ENCODE measurements around the gene DENND2A.
"Not testable (repeated sequence)": the region's sequence is repeated elsewhere in the genome, so short reads cannot be mapped to it uniquely, and the experiment has no call there.

Gene DENND2A

DNA sequence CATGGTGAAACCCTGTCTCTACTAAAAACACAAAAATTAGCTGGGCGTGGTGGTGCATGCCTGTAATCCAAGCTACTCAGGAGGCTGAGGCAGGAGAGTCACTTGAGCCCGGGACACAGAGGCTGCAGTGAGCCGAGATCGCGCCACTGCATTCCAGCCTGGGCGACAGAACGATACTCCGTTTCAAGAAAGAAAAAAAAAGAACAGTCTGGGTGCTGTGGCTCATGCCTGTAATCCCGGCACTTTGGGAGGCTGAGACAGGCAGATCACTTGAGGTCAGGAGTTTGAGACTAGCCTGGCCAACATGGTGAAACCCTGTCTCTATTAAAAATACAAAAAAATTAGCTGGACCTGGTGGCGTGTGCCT, 15.4 kb downstream of the DENND2A start:
- not testable (repeated sequence) for H3K9me3 Mint-ChIP-seq; DNase-seq (ENCODE audit: low spot score); H3K36me3 Mint-ChIP-seq (ENCODE audit: low read depth); H3K27ac Mint-ChIP-seq; H3K4me1 Mint-ChIP-seq (ENCODE audit: low read depth); H3K4me3 Mint-ChIP-seq
- peaks cover 17% of the 10 kb centered on the region for H3K27me3 Mint-ChIP-seq (ENCODE audit: low read depth)

DNA sequence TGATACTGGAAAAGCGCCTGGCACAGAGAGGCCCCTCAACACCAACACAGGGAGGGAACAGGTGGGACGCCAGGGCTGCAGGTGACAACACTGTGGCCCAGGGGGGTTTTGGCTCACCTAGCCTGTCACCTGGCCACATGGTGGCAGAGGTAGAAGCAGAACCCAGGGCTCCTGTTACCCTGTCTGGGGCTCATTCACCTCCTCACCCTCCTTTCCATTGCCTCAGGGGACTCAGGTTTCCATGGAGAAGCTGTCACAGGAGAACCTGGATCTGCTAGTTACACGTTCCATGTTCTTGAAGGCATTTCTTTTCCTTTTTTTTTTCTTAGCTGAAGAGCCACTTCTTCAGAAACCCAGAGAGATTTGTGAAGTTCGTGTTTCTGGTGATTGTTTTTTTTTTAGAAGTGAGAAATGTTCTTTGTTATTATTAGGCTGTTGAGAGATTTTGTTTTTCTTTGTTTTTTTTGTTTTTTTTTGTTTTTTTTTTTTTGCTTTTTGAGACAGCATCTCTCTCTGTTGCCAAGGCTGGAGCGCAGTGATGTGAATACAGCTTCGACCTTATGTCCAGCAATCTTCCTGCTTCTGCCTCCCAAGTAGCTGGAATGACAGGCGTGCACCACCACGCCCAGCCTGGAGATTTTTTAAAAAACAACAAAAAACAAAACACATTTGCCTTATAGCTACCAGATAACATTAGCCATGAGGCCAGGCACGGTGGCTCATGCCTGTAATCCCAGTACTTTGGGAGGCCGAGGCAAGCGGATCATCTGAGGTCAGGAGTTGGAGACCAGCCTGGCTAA, 16.0 kb downstream of the DENND2A start:
- no peaks in the 10 kb centered on the region for H3K9me3 Mint-ChIP-seq
- no peaks in the 10 kb centered on the region for H3K36me3 Mint-ChIP-seq (ENCODE audit: low read depth)
- no peak for DNase-seq (ENCODE audit: low spot score)
- no peak overlapping the region for H3K4me3 Mint-ChIP-seq
- H3K27me3 Mint-ChIP-seq (ENCODE audit: low read depth) = peaks cover 17% of the 10 kb centered on the region
- no peaks in the 10 kb centered on the region for H3K4me1 Mint-ChIP-seq (ENCODE audit: low read depth)
- H3K27ac Mint-ChIP-seq = no peak overlapping the region

DNA sequence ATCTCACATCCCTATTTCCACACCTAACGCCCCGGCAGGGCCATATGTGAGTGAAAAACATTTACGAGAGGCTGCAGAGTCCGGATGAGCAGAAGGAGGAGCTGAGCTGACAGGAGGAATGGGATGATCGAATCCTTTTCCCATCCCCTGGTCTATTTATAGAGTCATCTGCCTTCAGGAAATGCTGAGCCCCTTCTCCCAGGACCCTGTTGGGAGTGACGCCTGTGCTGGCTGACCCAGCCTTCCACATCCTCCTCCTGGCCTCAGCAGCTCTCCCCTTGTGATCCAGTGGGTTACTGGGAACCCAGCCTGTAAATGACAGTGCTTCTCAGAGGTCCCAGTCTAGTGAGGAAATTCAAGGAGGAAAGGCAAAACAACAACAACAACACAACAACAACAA, 16.6 kb downstream of the DENND2A start:
- no peaks in the 10 kb centered on the region for H3K9me3 Mint-ChIP-seq
- no peak overlapping the region for H3K27ac Mint-ChIP-seq
- peaks cover 13% of the 10 kb centered on the region for H3K27me3 Mint-ChIP-seq (ENCODE audit: low read depth)
- H3K4me1 Mint-ChIP-seq (ENCODE audit: low read depth) = no peaks in the 10 kb centered on the region
- no peak for DNase-seq (ENCODE audit: low spot score)
- H3K36me3 Mint-ChIP-seq (ENCODE audit: low read depth) = no peaks in the 10 kb centered on the region
- no peak overlapping the region for H3K4me3 Mint-ChIP-seq

DNA sequence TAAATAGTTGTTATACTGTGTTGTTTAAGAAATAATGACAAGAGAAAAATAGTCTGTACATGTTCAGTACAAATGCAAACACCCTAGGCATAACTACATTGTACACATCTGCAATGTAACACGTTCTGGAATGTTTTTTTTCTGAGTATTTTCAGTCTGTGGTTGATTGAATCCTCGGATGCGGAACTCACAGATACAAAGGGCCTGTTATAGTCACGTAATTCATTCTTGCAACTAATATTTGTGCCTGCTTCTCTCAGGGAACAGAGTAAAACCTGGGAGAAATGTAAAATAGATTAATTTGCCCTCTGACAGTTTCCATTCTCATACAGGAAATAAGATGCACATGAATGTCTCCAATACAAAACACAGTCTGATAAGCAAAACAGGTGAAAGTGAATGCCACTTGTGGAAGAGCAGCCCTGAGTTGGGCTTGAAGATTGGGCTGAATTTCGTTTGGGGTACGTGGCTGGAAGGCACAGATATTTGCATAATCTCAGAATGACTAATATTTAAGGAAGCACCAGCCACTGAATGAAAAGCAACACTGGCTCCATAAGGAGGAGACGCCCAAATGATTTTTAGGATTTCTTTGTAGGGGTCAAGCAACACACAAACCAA, 19.1 kb downstream of the DENND2A start:
- H3K4me1 Mint-ChIP-seq (ENCODE audit: low read depth) = no peaks in the 10 kb centered on the region
- H3K4me3 Mint-ChIP-seq = no peak overlapping the region
- H3K27me3 Mint-ChIP-seq (ENCODE audit: low read depth) = peaks cover 11% of the 10 kb centered on the region
- no peaks in the 10 kb centered on the region for H3K9me3 Mint-ChIP-seq
- H3K36me3 Mint-ChIP-seq (ENCODE audit: low read depth) = no peaks in the 10 kb centered on the region
- H3K27ac Mint-ChIP-seq = no peak overlapping the region
- DNase-seq (ENCODE audit: low spot score) = no peak

DNA sequence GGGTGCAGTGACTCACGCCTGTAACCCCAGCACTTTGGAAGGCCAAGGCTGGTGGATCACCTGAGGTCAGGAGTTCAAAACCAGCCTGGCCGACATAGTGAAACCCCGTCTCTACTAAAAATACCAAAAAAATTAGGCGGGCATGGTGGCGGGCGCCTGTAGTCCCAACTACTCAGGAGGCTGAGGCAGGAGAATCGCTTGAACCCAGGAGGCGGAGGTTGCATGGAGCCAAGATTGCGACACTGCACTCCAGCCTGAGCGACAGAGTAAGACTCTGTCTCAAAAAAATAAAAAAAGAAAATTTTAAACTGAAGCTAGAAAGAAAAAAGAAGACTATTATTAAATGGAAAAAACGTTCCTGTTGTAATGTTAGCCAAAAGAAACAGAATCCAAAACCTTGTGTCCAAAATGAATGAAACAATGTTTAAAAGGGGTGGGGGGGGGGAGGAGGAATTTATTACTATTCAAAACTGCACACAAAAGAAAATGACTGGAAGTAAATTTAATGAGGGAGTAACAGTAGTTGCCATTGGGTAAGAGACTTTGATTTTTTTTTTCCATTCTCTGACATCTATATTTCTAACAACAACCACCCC, 20.6 kb downstream of the DENND2A start:
- DNase-seq (ENCODE audit: low spot score); H3K36me3 Mint-ChIP-seq (ENCODE audit: low read depth); H3K9me3 Mint-ChIP-seq; H3K27ac Mint-ChIP-seq; H3K4me1 Mint-ChIP-seq (ENCODE audit: low read depth); H3K4me3 Mint-ChIP-seq: not testable (repeated sequence)
- peaks cover 11% of the 10 kb centered on the region for H3K27me3 Mint-ChIP-seq (ENCODE audit: low read depth)

DNA sequence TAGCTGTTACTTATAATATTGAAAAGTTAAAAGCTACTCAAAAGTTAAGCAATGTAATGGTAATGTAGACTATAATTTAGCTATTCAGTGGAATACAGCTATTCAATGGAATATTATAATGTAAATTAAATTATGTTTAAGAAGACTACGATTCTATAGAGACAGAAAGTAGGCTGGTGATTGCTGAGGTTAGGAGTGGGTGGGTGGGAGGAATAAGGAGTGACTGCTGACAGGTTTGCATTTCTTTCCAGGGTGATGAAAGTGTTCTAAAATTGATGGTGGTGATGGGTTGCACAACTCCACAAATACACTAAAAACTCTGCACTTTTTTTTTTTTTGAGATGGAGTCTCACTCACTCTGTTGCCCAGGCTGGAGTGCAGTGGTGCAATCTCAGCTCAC, 21.4 kb downstream of the DENND2A start:
- no peaks in the 10 kb centered on the region for H3K36me3 Mint-ChIP-seq (ENCODE audit: low read depth)
- no peaks in the 10 kb centered on the region for H3K9me3 Mint-ChIP-seq
- no peak overlapping the region for H3K4me3 Mint-ChIP-seq
- H3K4me1 Mint-ChIP-seq (ENCODE audit: low read depth) = no peaks in the 10 kb centered on the region
- H3K27ac Mint-ChIP-seq = no peak overlapping the region
- H3K27me3 Mint-ChIP-seq (ENCODE audit: low read depth) = peaks cover 6% of the 10 kb centered on the region
- DNase-seq (ENCODE audit: low spot score) = no peak

DNA sequence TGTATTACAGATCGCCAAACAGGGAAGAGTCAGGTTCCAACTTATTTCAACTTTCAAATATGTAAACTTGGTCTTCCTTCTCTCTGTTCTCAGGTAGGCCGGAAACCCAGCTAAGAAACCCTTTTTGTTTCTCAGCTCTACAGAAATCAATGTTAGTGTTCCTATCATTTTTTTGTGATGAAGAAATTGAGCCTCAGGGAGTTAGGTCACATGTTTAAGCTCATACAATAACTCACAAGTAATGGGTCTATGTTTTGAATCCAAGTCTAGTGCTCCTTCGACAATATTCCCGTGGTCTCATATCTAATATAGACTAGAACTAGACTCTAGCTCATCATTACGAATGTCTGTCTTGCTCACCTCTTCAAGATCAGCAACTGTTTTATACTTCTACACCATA, 22.3 kb downstream of the DENND2A start:
- no peak overlapping the region for H3K4me3 Mint-ChIP-seq
- H3K9me3 Mint-ChIP-seq = no peaks in the 10 kb centered on the region
- H3K27ac Mint-ChIP-seq = no peak overlapping the region
- peaks cover 4% of the 10 kb centered on the region for H3K27me3 Mint-ChIP-seq (ENCODE audit: low read depth)
- no peaks in the 10 kb centered on the region for H3K36me3 Mint-ChIP-seq (ENCODE audit: low read depth)
- no peaks in the 10 kb centered on the region for H3K4me1 Mint-ChIP-seq (ENCODE audit: low read depth)
- DNase-seq (ENCODE audit: low spot score) = no peak

DNA sequence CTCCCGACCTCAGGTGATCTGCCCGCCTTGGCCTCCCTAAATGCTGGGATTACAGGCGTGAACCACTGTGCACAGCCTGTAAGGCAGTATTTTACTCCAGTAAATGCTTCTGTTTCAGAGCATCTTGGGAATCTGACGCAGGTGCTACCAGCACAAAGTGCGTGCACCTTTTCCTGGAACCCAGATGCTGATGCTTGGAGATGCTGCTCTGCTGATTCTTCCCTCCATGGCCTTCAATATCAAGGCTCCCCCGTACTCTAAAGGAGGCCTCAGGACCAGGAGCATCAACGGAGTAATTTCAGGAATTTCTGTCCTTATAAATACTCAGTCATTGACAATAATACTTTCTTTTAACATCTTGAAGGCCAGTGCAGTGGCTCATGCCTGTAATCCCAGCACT, 23.5 kb downstream of the DENND2A start:
- Mint-ChIP-seq H3K9me3 (no peaks in the 10 kb centered on the region), H3K4me3 (no peak overlapping the region), H3K27ac (no peak overlapping the region), H3K4me1 (ENCODE audit: low read depth) (no peaks in the 10 kb centered on the region), H3K36me3 (ENCODE audit: low read depth) (no peaks in the 10 kb centered on the region), H3K27me3 (ENCODE audit: low read depth) (no peaks in the 10 kb centered on the region)
- no peak for DNase-seq (ENCODE audit: low spot score)

DNA sequence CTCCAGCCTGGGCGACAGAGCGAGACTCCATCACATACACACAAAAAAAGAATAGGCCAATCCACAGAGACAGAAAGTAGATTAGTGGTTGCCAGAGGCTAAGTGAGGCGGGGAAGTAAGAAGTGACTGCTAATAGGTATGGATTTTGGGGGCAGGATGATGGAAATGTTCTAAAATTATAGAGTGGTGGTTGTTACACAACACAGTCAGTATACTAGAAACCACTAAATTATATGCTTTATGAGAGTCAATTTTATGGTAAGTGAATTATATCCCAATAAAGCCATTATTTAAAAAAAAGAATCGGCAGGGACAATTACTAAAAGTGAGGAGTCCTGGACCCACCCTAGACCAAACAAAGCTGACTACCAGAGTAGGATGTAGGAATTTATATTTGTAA, 24.3 kb downstream of the DENND2A start:
- Mint-ChIP-seq H3K4me3 (no peak overlapping the region), H3K36me3 (ENCODE audit: low read depth) (no peaks in the 10 kb centered on the region), H3K27ac (no peak overlapping the region), H3K4me1 (ENCODE audit: low read depth) (no peaks in the 10 kb centered on the region), H3K27me3 (ENCODE audit: low read depth) (no peaks in the 10 kb centered on the region), H3K9me3 (no peaks in the 10 kb centered on the region)
- no peak for DNase-seq (ENCODE audit: low spot score)

DNA sequence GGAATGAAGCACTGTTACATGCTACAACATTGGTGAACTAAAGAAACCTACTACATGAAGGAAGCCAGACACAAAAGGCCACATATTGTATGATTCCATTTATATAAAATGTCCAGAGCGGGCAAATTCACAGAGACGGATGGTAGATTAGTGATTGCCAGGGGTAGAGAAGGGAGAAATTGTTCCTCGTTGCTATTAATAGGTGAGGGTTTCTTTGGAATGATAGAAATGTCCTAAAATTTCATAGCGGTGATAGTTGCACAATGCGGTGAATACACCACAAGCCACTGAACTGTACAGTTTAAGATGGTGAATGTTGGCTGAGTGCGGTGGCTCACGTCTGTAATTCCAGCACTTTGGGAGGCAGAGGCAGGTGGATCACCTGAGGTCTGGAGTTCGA, 29.0 kb downstream of the DENND2A start:
- Mint-ChIP-seq H3K27ac (no peak overlapping the region), H3K9me3 (no peaks in the 10 kb centered on the region), H3K4me3 (no peak overlapping the region), H3K27me3 (ENCODE audit: low read depth) (no peaks in the 10 kb centered on the region), H3K4me1 (ENCODE audit: low read depth) (no peaks in the 10 kb centered on the region), H3K36me3 (ENCODE audit: low read depth) (no peaks in the 10 kb centered on the region)
- no peak for DNase-seq (ENCODE audit: low spot score)

DNA sequence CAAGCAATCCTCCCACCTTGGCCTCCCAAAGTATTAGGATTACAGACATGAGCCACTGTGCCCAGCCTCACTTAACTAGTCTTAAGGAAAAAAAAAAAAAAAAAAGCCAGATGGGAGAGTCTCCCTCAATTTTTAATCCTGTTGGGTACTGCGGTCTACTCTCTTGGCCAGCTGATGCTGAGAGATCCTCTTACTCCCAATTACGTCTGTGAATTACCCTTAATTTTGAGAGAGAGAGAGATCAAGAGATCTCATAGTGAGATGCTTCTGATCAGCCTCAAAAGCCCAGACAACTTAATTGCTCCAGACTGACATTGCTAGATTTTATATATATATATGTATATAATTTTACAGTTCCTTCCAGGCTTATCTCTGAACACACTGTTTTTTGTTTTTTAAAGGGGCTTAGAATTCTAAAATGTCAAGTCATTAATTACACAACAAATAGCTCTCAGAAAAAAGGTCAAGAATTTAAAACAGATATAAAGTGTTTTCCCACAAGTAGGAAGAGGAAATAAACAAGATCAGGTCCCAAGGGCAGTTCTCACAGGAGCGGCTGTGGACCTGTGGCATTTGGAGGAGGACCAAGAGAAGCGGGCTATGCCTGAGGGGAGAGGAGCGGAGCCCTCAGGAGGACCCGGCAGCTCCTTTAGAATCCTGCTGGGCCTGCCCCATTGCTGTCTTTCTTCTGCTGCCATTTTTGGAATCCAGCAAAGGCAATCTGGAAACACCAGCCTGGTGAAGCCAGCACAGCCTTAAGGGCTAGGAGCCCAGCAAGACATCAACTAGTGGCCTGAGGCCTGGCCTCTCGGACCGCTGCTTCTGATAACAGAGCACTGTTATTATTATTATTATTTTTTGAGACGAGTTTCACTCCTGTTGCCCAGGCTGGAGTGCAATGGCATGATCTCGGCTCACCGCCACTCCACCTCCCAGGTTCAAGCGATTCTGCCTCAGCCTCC, 30.1 kb downstream of the DENND2A start:
- H3K36me3 Mint-ChIP-seq (ENCODE audit: low read depth) = no peaks in the 10 kb centered on the region

DNA sequence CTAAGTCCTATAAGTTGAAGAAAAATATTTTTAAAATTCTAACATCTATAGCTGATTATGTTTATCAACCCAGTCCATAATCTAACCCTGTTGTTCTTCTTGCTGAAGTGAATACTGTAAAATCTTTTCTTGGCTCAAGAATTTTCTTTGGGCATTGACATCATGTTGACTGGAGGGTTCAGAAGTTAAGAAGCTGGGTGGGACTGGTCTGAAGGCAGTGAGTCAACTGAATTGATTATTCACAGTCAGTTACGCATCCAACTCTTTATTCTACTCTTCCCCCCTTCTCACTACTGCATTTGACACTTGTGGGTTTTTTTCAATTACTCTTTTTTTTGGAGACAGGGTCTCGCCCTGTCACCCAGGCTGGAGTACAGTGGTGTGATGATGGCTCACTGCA, 31.0 kb downstream of the DENND2A start:
- H3K4me3 Mint-ChIP-seq = no peak overlapping the region
- DNase-seq (ENCODE audit: low spot score) = no peak
- no peaks in the 10 kb centered on the region for H3K36me3 Mint-ChIP-seq (ENCODE audit: low read depth)
- H3K4me1 Mint-ChIP-seq (ENCODE audit: low read depth) = no peaks in the 10 kb centered on the region
- no peaks in the 10 kb centered on the region for H3K27me3 Mint-ChIP-seq (ENCODE audit: low read depth)
- no peaks in the 10 kb centered on the region for H3K9me3 Mint-ChIP-seq
- H3K27ac Mint-ChIP-seq = no peak overlapping the region

More for the DNA sequence above, 30.1 kb downstream of the DENND2A start:
- H3K27me3 Mint-ChIP-seq (ENCODE audit: low read depth) = no peaks in the 10 kb centered on the region
- H3K4me1 Mint-ChIP-seq (ENCODE audit: low read depth) = no peaks in the 10 kb centered on the region
- no peak overlapping the region for H3K27ac Mint-ChIP-seq
- no peak overlapping the region for H3K4me3 Mint-ChIP-seq
- DNase-seq (ENCODE audit: low spot score) = no peak
- no peaks in the 10 kb centered on the region for H3K9me3 Mint-ChIP-seq

DNA sequence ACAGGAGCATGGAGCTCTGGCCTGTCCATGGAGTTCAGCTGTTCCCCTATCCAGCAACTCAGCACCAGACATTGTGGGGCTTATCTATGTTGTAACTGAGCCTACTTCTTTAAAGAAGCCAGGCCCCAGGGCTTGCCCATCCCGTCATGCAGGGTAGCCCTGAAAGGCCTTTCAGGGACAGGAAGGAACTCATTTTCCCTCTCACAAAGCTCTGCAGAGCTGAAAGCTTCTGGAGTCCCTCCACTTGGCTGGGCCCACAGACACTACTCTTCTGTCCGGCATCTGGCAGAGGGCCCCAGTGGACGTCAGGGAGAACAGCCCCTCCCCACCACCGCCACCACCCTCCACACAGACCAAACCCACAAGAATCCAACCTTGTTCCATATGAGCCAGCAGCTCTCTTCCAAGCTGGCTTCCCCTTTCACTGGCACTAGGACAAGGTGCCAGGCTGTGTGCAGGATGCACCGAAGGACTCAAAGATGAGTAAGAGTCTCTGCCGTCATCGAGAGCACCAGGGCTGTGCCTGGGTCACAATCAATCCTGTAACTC, 33.1 kb downstream of the DENND2A start:
- H3K4me1 Mint-ChIP-seq (ENCODE audit: low read depth) = no peaks in the 10 kb centered on the region

More for the DNA sequence above, 33.1 kb downstream of the DENND2A start:
- Mint-ChIP-seq H3K9me3 (no peaks in the 10 kb centered on the region), H3K36me3 (ENCODE audit: low read depth) (no peaks in the 10 kb centered on the region), H3K27me3 (ENCODE audit: low read depth) (peaks cover 3% of the 10 kb centered on the region), H3K27ac (no peak overlapping the region), H3K4me3 (no peak overlapping the region)
- DNase-seq (ENCODE audit: low spot score) = no peak
